COLO668 (cell line): ENCODE measurements around the gene ST6GALNAC4.
"Not testable (repeated sequence)": the region's sequence is repeated elsewhere in the genome, so short reads cannot be mapped to it uniquely, and the experiment has no call there.

Source experiments
- DNase-seq: peaks from one replicate; lab custom pipeline; 2025; ENCODE audit not compliant: unreplicated experiment; lab: John Stamatoyannopoulos, UW

Gene ST6GALNAC4

GRCh38 chr9:127874301-127875221 lies 42.3 kb downstream of the ST6GALNAC4 start:
- no peak for DNase-seq

DNA sequence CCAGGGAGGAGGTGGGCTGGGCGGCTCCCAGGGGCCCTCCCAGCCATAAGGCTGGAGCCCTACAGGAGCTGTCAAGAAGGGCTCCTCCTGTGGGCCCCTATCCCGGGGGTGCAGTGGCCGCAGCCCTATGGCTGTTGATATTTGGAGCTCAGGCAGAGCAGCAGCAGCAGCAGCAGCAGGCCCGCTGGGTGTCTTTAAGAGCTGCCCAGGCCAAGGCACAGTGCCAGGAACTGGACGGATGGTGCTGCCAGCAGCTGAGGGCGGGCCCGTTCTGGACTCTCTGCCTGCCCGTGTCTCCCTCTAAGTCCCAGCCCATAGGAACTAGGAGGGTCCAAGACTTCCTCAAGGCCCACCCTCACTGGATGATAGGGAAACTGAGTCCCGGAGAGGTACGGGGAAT lies 43.0 kb downstream of the ST6GALNAC4 start:
- DNase-seq, result no peak

- DNase-seq, result no peak
Observed at GRCh38 chr9:127873223-127873691, 43.6 kb downstream of the ST6GALNAC4 start.

DNA sequence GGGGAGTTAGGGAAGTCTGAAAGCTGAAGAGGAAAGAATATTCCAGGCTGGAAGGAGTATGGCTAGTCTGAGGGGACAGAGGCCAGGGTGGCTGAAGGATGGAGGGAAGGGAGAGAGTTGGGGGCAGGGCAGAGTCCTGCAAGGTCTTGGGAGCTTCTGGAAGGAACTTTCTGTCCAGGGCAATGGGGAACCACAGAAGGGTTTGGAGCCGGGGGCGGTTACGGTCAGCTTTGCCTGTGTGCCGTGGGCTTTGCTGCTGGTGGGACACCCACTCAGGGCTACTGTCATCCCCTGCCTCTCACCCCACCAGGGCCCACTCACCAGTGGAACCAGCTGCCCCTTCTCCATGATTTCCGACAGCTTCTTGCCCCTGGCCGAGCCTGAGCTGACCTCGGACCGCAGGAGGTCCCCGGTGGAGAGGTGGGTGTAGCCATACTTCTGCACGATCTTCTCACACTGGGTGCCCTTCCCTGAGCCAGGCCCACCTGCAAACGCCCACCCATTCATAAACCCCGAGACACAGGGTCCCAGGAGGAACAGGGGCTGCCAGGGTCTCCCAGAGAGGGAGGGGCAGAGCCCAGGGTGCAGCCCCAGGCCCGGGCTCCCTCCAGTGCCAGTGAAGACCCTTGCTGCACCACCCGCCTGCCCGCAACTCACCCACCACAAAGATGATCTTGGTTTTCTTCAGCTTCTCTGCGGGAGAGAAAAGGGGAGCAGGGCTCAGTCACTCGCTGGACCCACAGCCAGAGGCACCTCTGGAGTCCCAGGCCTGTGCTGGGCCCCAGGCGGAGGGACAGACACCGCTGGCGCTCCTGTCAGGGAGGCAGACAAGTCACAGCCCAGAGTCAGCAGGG lies 44.2 kb downstream of the ST6GALNAC4 start:
- DNase-seq, result no peak

DNA sequence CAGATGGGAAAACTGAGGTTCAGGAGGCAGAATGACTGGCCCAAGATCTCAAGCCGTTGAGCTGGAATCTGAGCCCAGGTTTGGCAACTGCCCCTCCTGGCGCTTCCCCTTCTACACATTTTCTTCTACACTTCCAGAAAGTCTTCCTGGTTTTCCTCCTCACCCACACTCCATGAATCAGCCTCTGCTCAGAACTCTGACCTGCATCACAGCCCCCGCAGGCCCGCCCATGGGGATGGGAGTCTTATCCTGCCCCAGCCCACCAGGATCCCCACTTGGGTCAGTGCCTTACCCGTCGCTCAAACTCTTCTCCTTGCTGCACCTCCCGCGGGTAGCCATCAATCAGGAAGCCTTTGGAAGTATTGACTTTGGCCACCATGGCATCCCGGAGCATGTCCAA lies 45.3 kb downstream of the ST6GALNAC4 start:
- no peak for DNase-seq

GRCh38 chr9:127870887-127871286 lies 46.0 kb downstream of the ST6GALNAC4 start:
- no peak for DNase-seq

DNA sequence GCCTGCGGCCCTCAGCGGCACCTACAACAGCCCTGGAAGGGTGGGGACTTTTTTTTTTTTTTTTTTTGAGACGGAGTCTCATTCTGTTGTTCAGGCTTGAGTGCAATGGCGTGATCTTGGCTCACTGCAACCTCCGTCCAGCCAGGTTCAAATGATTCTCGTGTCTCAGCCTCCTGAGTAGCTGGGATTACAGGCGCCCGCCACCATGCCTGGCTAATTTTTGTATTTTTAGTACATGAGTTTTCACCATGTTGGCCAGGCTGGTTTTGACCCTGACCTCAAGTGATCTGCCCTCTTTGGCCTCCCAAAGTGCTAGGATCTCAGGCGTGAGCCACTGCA lies 46.7 kb downstream of the ST6GALNAC4 start:
- DNase-seq, result not testable (repeated sequence)

DNA sequence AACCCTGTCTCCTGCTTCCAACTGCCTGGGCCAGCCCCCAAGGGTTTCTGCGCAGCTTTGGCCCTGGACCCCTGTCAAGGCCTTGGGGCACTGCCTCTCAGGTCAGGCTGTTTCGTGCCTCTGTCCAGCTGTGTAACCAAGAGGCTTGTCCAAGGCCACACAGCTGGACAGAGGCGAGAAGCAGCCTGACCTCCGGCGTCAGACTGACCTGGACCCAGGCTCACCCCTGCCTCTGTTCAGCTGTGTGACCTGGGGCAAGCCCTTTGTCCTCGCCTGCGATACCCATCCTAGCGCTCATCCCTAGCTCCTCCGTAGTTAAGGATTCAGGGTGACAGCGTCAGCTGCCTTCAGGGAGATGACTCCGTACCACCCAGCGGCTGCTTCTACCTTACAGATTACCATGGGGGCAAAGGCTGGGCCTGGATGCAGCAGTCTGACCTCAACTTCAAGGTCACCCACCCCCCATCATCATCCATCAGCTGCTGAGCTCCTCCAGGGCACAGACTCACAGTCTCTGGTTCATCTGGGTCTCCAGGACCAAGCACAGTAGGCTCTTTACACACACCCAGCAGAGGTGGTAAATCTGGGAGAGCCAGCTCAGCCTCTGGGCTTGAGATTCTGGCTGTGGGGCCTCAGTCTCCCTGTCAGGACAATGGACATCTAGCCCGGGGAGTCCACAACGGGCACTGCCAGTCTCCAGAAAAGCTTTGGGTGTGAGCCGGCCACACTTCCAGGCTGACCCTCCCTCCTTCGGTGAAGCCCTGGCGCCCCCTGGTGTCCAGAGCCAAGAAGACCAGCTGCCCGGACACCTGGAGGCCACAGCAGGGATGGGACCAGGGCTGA lies 47.3 kb downstream of the ST6GALNAC4 start:
- peak; percentile 89 for DNase-seq

DNA sequence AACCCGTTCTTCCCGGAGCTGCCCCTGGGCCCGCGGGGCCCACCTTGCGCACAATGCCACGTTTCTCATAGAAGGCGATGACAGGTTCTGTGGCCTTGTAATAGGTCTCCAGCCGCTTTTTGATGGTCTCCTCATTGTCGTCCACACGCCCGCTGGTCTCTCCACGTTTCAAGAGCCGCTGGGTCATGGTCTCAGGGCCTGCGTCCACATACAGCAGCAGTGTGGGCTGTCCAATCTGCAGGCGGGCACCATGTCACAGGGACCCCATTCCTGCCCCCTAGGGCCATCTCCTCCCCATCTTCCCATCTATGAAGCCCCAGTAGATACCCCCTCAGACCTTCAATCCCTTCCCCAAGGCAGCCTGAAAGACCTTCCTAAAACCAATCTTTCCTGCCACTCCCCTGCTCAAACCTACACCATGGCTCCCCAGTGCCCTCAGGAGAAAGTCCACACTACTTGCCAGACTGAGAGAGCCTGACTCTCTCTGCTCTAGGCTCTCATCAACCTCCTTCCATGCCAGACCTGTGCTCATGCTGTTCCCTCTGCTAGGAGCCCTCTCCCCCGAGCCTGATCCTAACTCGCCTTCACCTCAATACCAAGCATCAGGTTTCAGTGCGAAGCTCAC lies 48.5 kb downstream of the ST6GALNAC4 start:
- no peak for DNase-seq

DNA sequence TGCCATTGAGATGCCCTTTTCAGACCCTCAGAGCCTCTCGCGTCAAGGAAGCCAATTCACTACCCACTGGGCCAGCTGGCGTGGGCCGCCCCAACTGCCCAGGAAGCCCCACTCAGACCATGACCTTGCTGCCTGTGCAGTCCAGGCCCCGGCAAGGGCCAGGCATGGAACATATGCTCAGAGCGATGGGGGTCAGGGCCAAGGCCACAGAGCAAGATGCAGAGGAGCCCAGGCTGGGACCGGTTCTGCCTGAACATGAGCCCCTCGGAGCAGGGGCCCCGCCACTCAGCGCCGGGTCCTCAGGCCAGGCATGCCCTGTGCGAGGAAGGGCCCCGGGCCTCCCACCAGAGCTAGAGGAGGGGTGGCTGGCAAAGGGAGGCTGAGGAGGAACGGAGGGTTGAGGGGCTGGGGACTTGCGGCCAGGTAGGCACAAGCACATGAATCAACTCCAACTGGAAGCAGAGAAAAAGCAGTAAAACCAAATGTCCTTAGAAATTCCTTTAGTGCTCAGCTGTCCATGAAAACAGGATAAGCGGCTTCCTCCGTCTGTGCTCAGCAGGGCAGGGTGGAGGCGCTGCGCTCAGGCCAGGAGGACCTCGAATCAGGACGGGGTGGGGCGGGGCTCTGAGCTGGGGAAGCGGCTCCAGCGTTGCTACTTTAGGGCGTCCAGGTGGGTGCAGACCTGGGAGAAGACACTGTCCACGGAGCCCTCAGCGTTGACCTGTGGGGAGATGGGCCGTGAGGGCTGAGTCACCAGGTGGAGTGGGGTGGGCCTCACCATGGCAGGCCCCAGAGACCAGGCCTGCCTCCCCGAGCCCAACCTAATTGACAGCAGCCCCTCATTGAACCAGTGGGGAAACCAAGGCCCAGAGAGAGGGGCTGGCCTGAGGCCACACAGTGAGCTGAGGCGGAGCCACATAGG lies 49.2 kb downstream of the ST6GALNAC4 start:
- no peak for DNase-seq

DNA sequence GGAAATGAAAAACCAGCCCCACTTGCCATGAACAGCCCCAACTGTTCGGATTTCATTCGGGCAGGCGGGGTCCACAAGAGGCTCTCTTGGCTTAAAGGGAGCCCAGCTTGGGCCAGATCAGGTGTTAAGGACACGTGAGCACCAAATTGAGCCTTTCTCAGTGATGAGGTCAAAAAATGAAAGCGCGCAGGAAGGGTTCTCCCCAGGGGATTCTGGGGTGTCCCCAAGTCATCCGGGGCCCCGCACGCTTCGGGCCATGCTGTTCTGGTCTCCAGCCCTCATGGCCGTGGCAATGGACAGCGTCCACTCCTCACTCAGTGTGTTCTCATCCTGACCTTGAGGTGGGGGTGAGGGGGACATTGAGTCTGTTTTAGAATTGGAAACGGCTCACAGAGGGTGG lies 50.3 kb downstream of the ST6GALNAC4 start:
- no peak for DNase-seq

DNA sequence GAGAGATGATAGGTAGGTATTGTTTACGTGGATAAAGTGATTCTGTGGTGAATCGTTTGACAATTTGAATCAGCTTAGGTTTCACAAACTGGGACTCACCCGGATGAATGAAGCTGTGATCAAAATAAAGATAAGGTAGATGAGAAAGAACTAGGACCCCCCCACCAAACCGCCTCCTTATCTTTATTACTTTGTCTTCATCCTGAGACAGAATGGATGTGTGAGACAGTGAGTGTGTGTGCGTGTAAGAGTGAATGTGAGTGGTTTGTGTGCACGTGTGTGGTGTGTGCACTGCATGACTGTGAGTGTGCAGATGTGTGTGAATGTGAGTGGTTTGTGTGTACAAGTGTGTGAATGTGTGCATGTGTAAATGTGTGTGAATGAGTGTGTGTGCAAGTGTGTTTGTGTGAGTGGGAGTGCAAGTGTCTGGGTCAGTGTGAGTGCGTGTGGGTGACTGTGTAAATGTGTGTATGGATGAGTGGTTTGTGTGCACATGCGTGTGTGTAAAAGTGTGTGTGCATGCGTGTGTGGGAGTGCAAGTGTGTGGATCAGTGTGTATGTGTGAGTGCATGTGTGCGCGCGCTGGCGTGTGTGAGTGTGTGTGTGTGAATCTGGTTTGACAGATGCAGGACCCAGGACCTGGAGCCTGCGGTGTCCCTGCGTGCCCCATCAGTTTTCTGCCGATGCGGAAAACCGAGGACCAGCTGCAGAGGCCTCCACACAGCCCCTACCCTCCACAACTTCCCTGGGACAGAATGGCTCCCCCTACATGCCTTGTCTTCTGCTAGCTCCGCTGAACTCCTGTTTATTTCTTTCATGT lies 51.0 kb downstream of the ST6GALNAC4 start:
- DNase-seq, result no peak

DNA sequence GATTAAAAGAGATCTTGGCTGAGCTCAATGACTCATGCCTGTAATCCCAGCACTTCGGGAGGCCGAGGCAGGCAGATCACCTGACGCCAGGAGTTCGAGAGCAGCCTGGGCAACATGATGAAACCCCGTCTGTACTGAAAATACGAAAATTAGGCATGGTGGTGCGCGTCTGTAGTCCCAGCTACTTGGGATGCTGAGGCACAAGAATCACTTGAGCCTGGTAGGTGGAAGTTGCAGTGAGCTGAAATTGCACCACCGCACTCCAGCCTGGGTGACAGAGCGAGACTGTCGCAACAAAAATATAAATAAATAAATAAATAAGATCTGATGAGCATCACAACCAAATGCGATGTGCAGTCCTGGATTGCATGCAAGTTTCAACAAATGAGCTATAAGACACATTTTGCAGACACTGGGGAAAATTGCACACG lies 53.6 kb downstream of the ST6GALNAC4 start:
- DNase-seq, result no peak

DNA sequence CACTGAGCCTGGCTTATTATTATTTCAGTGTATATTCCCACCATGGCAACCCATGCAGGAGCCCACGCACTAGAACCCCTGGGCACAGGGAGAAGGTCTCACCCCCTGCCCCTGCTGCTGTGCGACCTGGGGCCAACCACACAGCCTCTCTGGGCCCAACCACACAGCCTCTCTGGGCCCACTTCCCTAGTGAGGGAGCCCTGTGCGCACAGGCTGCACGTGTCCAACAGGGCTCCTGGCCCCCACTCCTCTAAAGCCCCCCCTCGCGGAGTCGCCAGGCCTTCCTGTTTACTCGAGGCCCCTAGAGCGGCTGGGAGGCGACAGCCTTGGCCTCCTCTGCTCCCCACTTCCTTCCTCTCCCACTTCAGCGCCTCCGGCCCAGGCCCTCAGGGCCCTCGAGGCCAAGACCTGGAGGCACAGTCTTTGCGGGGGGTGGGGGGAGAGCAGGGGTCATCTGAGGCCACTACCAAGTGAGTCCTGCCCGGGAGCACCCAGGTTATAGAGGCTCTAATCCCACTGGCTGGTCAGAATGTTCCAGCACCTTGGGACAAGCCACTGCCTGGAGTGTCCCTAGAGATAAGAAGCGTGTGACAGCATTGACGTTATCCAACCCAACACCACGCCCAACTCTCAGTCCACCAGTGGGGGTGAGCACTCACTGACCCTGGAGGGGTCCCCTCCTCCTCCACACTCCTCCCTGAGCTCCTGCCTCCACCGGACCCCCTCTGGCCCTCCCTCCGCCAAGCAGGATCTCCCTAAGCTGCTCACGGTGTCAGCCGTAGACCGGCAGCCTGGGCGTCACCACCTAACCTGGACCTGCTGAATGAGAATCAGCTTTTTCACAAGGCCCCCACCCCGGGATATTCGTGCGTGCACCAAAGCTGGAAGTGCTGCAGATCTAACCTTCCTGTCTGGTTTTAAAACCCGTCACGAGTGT lies 54.5 kb downstream of the ST6GALNAC4 start:
- no peak for DNase-seq

GRCh38 chr9:127860779-127861178 lies 56.1 kb downstream of the ST6GALNAC4 start:
- no peak for DNase-seq

DNA sequence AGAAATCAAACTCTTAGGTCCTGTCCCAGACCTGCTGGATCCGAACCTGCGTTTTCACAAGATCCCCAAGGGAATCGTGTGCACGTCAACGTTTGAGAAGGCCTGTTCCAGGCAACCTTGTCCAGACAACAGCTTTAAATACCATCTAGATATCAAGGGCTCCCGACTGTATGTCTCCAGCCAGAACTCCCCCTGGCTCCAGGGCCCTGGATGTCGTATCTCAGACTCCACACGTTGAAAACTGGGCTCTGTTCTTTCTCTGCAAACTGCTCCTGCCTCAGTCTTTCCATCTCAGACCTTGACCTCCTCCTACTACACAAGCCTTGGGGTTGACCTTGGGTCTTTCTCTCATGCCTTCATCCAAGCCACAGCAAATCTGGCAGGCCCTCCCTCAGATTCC lies 56.6 kb downstream of the ST6GALNAC4 start:
- DNase-seq, result no peak

DNA sequence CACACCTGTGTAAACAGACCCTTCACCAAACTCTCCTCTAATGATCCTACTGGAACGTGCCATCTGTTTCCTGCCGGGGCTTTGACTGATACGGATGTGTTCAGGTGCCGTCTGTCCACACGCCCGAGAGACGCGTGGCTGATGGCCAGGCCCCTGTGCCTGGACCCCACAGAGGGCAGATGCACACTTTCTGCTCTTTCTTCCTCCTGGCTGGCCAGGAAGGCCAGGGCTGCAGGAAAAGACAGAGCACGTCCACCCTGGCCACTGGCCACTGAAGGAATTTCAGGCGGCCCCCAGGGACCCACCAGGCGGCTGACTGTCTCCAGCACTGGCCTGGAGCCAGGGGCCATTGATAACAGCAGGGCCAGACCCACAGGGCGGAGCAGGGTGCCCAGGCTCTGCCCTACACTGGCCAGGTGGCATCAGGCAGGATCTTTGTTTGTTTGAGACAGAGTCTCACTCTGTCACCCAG lies 58.8 kb downstream of the ST6GALNAC4 start:
- DNase-seq, result peak; percentile 82
